ENCODE results near the gene STARD3. TPM values are rescaled to one million over a fixed set of nuclear protein-coding genes. Genes with fewer than 3 reads are reported as not detected.

Gene STARD3
- total and polyA plus RNA-seq, 2 of the 13 experiments (the other 11 are each of a cell fraction or from before 2014, with no cell fraction given), result 34.6 to 100 TPM

DNA sequence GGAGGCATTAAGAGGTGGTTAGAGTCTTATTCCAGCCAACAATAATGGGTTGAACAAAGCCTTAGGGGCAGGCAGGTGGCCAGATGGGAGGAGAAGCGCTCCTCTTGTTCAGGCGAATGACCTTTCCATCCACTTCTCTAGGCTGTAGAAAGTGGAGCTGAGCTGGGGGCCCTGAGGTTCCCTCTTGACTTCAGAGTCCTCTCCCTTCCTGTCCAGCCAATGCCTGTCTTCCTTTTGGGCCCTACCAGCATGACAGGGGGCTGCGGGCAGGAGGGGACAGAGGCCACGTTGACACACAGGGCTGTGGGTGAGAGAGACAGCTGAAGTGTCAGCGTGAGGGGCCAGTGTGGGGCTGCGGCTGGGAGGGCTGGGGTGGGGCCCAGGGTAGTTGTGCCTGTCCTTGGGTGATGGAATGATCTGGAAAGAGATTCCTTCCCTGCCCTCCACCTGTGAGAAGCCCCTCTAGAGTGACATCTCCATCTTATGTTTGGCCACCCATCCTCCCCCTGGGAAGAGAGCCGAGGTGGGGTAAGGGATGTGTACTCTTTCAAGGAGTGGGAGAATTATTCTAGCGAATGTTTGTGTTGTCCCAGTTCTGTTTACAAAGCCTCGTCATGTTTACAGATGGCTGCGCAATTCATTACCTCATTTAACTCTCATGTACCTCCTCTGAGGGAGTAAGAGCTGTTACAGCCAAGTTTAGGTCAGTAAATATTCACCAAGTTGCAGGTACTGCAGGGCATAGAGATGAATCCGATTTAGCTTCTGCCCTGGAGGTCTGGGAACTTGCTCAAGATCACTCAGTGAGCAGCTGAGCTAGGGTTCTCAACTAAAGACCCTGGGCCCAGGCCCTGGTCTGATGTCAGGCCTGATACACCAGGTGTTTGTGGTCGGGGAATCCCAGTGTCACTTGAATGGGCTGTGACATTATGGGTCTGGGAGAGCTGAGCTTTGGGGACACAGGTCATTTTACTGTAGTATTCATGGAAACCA is 66.3 kb downstream of the STARD3 start (continued):
- TF ChIP-seq, protein P1, sequence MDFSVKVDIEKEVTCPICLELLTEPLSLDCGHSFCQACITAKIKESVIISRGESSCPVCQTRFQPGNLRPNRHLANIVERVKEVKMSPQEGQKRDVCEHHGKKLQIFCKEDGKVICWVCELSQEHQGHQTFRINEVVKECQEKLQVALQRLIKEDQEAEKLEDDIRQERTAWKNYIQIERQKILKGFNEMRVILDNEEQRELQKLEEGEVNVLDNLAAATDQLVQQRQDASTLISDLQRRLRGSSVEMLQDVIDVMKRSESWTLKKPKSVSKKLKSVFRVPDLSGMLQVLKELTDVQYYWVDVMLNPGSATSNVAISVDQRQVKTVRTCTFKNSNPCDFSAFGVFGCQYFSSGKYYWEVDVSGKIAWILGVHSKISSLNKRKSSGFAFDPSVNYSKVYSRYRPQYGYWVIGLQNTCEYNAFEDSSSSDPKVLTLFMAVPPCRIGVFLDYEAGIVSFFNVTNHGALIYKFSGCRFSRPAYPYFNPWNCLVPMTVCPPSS (IDR thresholded peaks at IDR 0.05), result no peak
- no peak for TF ChIP-seq CENPT (CRISPR knock-in tag; IDR thresholded peaks at IDR 0.05; ENCODE audit: low read depth)
- TF ChIP-seq DR1 (CRISPR knock-in tag; IDR thresholded peaks at IDR 0.05), result no peak
- TF ChIP-seq SYNCRIP (IDR thresholded peaks at IDR 0.05; ENCODE audit: insufficient read depth, low read depth, low read length), result no peak
- TF ChIP-seq ZNF776 (CRISPR knock-in tag; IDR thresholded peaks at IDR 0.05), result no peak
- TF ChIP-seq ZNF235 (CRISPR knock-in tag; IDR thresholded peaks at IDR 0.05; ENCODE audit: borderline replicate concordance), result no peak
- TF ChIP-seq NR3C1 (CRISPR knock-in tag; IDR thresholded peaks at IDR 0.05), result no peak
- TF ChIP-seq ZBTB46 (CRISPR knock-in tag; IDR thresholded peaks at IDR 0.05; ENCODE audit: borderline replicate concordance), result no peak
- no peak for TF ChIP-seq ZNF207 (IDR thresholded peaks at IDR 0.05; ENCODE audit: borderline replicate concordance)
- TF ChIP-seq, protein P2, sequence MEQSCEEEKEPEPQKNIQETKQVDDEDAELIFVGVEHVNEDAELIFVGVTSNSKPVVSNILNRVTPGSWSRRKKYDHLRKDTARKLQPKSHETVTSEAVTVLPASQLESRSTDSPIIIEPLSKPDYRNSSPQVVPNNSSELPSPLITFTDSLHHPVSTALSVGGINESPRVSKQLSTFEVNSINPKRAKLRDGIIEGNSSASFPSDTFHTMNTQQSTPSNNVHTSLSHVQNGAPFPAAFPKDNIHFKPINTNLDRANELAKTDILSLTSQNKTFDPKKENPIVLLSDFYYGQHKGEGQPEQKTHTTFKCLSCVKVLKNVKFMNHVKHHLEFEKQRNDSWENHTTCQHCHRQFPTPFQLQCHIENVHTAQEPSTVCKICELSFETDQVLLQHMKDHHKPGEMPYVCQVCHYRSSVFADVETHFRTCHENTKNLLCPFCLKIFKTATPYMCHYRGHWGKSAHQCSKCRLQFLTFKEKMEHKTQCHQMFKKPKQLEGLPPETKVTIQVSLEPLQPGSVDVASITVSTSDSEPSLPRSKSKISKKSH (CRISPR knock-in tag; IDR thresholded peaks at IDR 0.05; ENCODE audit: borderline replicate concordance), result peak; percentile 53; the same call in 1 of the 2 replicates
- 0 out of 2 replicates have a peak, but pooled peaks have one; percentile 24 for TF ChIP-seq NFKBIZ (CRISPR knock-in tag; IDR thresholded peaks at IDR 0.05)
- TF ChIP-seq, protein P3, sequence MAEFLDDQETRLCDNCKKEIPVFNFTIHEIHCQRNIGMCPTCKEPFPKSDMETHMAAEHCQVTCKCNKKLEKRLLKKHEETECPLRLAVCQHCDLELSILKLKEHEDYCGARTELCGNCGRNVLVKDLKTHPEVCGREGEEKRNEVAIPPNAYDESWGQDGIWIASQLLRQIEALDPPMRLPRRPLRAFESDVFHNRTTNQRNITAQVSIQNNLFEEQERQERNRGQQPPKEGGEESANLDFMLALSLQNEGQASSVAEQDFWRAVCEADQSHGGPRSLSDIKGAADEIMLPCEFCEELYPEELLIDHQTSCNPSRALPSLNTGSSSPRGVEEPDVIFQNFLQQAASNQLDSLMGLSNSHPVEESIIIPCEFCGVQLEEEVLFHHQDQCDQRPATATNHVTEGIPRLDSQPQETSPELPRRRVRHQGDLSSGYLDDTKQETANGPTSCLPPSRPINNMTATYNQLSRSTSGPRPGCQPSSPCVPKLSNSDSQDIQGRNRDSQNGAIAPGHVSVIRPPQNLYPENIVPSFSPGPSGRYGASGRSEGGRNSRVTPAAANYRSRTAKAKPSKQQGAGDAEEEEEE (CRISPR knock-in tag; IDR thresholded peaks at IDR 0.05; ENCODE audit: borderline replicate concordance), result 0 out of 2 replicates have a peak, but pooled peaks have one; percentile 41
- no peak for TF ChIP-seq ZNF121 (CRISPR knock-in tag; IDR thresholded peaks at IDR 0.05)
- TF ChIP-seq FOXP4 (CRISPR knock-in tag; IDR thresholded peaks at IDR 0.05), result peak; percentile 96
- no peak for TF ChIP-seq ZNF792 (CRISPR knock-in tag; IDR thresholded peaks at IDR 0.05)
- TF ChIP-seq ZNF850 (CRISPR knock-in tag; conservative IDR thresholded peaks at IDR 0.05), result no peak

Measured in HepG2 (cell line).